Stimulated activated CD4-positive, alpha-beta T cell treated with anti-CD3 and anti-CD28 coated beads, Interleukin-1b, Interleukin-23, amount 100 ng/mL, for 48 hours (primary cell): Measurements from ENCODE around the gene SLC7A7.
"Not testable (repeated sequence)": the region's sequence is repeated elsewhere in the genome, so short reads cannot be mapped to it uniquely, and the experiment has no call there.

Source experiments
- DNase-seq: peaks from one replicate; pipeline ENCODE4 v3.0.0-alpha.2; 2020

The SLC7A7 gene

GRCh38 chr14:22820731-22821130 lies 5.5 kb upstream of the SLC7A7 start:
- no peak for DNase-seq

- no peak for DNase-seq
Observed at GRCh38 chr14:22819151-22819988, 4.1 kb upstream of the SLC7A7 start.

GRCh38 chr14:22814373-22814772 lies 862 bp downstream of the SLC7A7 start:
- DNase-seq: no peak

- no peak for DNase-seq
Observed at GRCh38 chr14:22813145-22813544, 2.1 kb downstream of the SLC7A7 start.

DNA sequence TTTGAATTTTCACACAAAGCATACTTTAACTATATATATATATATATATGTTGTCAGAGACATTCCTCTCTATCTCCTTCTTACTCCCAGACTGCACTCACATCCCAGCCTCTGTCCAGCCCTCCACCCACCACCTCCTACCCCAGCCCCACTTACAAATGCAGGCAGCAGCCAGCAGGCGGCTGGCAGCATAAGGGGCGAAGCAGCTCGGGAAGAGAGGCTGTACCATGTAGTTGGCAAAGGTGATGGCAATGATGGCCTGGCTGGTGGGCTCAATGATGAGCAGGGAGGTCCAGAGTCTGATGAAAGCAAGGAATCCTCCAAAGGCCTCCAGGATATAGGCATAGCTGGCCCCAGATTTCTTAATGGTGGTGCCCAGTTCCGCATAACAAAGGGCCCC lies 2.5 kb downstream of the SLC7A7 start:
- no peak for DNase-seq

GRCh38 chr14:22811722-22812121 lies 3.5 kb downstream of the SLC7A7 start:
- DNase-seq: no peak

DNA sequence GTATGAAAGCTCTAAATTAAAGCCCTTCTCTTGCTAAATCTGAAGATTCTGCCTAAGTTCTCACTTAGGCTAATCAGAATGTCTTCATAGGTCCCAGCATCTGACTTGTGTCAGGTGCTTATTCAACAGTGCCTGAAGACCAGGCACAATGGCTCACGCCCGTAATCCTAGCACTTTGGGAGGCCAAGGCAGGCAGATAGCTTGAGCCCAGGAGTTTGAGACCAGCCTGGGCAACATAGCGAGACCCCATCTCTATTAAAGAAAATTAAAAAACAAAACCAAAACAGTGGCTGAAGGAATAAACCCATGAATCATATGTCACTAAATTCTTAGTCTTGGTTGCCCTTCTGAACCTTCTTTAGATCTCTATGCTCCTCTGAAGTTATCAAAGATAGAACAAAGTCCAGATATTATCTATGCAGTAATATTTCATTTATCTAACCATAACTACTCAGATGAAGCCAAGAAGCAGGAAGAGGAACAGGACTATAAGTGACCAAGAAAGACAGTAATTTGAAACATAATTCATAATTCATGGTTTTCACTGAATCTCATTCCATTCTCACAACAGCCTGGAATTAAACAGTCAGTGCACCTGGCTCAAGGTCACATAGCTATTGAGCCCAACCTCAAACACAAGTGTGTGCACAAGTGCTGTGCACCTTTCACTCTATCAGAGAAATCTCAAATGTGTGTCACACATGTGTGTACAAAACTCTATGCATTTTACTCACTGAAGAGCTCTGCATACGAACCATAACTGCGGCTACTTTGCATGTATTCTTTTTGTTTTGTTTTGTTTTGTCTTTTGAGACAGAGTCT lies 6.6 kb downstream of the SLC7A7 start:
- DNase-seq: no peak

- DNase-seq: no peak
Observed at GRCh38 chr14:22807432-22808087, 7.7 kb downstream of the SLC7A7 start.

- DNase-seq: not testable (repeated sequence)
Observed at GRCh38 chr14:22805235-22805634, 10.0 kb downstream of the SLC7A7 start.

GRCh38 chr14:22803687-22803974 lies 11.6 kb downstream of the SLC7A7 start:
- no peak for DNase-seq

GRCh38 chr14:22802860-22803686 lies 12.2 kb downstream of the SLC7A7 start:
- no peak for DNase-seq

DNA sequence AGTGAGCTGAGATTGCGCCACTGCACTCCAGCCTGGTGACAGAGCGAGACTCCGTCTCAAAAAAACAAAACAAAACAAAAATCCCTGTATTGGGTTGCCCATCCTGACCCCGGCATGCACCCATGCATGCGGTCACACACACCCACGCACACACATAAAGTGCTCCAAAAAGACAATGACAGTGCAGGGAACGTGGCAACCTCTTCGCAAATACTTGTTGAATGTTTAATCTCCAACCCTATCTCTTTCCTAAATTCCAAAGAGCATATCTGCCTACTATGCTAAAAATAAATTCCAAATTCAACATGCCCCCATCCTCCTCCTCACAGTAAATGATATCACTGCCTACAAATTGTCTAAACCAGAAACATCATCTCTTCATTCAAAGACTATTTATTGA lies 13.5 kb downstream of the SLC7A7 start:
- DNase-seq: no peak

- DNase-seq: no peak
Observed at GRCh38 chr14:22800346-22800745, 14.9 kb downstream of the SLC7A7 start.

GRCh38 chr14:22798528-22798927 lies 16.7 kb downstream of the SLC7A7 start:
- DNase-seq: no peak

DNA sequence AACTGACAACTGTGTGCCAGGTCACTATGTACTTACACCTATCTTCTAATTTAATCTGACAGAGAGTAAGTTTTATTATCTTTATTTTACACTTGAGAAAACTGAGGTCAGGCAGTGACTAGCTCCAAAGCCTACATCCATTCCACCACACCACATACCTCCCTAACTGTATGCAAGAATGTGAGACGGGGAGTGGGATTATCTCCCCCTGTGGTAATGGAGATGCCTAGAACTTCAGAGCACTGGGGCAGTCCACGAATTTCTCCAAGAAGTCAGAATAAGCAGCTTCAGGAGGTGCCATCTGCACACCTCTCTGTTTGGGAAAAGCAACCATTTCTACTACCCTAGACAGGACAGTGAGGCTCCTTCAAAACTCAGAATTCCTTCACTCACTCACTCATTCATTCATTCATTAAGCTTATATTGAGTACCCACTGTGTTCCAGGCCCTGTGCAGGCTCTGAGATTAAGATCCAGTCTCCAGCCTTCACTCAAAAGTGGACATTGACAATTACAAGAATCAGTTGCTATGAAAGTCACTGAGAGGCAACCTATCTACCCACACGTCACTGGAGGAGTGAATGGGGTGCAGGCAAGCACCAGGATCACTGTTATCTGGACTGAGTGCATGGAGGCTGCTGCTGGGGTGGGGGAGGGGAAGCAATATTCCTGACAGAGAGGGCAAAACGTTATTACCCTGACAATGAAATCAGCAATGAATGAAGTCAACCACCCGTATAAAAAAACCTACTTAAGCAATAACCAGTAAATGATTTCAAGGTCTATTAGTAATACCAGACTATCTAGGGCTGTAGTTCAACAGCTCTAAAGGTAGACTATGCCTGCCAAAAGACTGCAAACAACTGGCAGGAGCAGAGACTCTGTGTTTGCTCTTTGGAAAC lies 18.0 kb downstream of the SLC7A7 start:
- no peak for DNase-seq

DNA sequence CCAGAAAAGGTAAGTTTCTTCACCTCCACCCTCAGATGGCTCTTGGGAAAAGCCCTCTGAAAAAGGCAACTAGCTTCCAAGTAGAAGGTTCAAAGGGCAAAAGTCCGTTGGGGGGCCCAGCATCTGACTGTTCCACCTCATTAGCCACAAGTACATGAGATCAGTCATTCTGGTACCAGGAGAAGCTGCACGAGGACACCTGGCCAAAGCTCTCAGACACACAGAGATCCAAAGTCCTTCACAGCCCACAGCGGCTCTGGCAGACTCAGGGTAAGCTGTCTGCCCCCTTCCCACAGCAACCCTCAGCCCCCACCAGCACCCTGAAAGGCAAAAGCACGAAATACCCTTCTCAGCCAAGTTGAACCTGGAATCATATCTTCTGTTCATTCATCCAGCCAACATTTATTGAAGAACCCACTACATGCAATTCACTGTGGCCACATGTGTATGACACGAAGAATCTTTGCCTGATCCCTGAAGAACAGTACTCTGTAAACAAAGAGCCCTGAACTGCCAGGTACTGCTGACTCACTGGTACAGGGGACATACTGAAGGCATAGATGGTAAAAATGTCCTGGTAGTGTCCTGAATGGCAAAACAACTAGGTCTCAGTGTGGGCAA lies 19.0 kb downstream of the SLC7A7 start:
- DNase-seq: no peak

- DNase-seq: no peak
Observed at GRCh38 chr14:22794551-22794951, 20.7 kb downstream of the SLC7A7 start.

GRCh38 chr14:22793976-22794375 lies 21.3 kb downstream of the SLC7A7 start:
- DNase-seq: no peak

DNA sequence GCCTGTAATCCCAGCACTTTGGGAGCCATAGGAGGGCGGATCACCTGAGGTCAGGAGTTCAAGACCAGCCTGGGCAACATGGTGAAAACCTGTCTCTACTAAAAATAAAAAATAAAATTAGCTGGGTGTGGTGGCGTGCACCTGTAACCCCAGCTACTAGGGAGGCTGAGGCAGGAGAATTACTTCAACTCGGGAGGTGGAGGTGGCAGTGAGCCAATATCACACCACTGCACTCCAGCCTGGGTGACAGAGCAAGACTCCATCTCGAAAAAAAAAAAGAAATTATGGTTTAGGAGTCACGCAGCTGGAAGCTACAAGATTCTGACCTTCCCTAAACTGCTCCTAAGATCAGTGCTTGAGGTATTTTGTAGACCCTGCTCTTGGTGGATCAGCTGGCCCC lies 21.7 kb downstream of the SLC7A7 start:
- DNase-seq: not testable (repeated sequence)

- DNase-seq: no peak
Observed at GRCh38 chr14:22792158-22792557, 23.1 kb downstream of the SLC7A7 start.

GRCh38 chr14:22791301-22791700 lies 23.9 kb downstream of the SLC7A7 start:
- DNase-seq: no peak
